Measurements from ENCODE around the gene VAMP7.

DNA sequence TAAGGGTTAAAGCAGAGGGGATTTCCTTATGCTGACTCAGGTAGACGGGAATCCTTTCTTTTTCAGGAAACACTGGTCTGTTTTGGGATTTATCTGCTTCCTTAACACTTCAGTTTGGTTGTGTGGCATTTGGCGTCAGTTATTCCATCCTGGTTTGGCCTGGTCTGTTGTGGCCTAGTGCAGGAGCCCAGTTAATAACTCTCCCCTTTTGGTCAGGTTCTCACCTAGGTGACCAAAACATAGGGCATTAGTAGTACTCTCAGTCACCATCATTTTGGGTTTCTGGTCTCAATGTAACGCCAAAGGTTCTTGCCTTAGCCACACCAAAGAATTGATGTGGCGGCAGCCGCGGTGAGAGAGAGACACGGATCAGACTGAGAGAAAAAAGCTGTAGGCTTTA is 76.7 kb downstream of the VAMP7 start:
- TF ChIP-seq HNRNPK (IDR thresholded peaks at IDR 0.05; ENCODE audit: low read depth, low read length, poor library complexity, severe bottlenecking) (no peak), ZNF354B (CRISPR knock-in tag; IDR thresholded peaks at IDR 0.05) (no peak), ETV6 (IDR thresholded peaks at IDR 0.05; ENCODE audit: borderline replicate concordance in 1 of 2, low read depth in 2 of 2, low read length in 1 of 2) (no peak), ETV6 (CRISPR knock-in tag; IDR thresholded peaks at IDR 0.05; ENCODE audit: borderline replicate concordance) (no peak)
